B cell (primary cell): ENCODE measurements around the gene FAAP24.
"Not testable (repeated sequence)": the region's sequence is repeated elsewhere in the genome, so short reads cannot be mapped to it uniquely, and the experiment has no call there.

Experiments used
- CTCF ChIP-seq: fragments of 200-600 bp; IDR thresholded peaks from one replicate; pipeline ENCODE4 v1.8.0; 2022; ENCODE audit warnings: antibody characterized with exemption, mild to moderate bottlenecking
- EZH2 ChIP-seq: IDR thresholded peaks from 2 replicates; pipeline ENCODE4 v1.6.1; 2012; ENCODE audit warnings: borderline replicate concordance, low read depth, mild to moderate bottlenecking, moderate library complexity, low read length; ENCODE audit not compliant: insufficient read depth, poor library complexity, severe bottlenecking

- TF ChIP-seq CTCF, EZH2: not testable (repeated sequence)
Measured at GRCh38 chr19:33025468-33026238, 53.6 kb downstream of the FAAP24 start.
